Mesenchymal stem cell (in vitro differentiated cells and primary cell): ENCODE data around the gene ASPM.

Source experiments
- DNase-seq: peaks from one replicate; pipeline ENCODE4 v3.0.0-alpha.2; 2013
- H2AFZ ChIP-seq: one replicate; pipeline ENCODE4 v1.6.1; 2013; ENCODE audit warnings: low read depth, mild to moderate bottlenecking, control low read depth, inconsistent platforms, low read length, moderate library complexity
- H2AK5ac ChIP-seq: 2 replicates; pipeline ENCODE4 v1.6.1; 2013; ENCODE audit warnings: low read length, moderate library complexity, mild to moderate bottlenecking, inconsistent platforms; ENCODE audit not compliant: severe bottlenecking
- H2BK120ac ChIP-seq: one replicate; pipeline ENCODE4 v1.6.1; 2013; ENCODE audit warnings: low read depth, mild to moderate bottlenecking, inconsistent platforms, low read length, moderate library complexity
- H2BK12ac ChIP-seq, 2 experiments: one replicate each; pipeline ENCODE4 v1.6.1; 2013; ENCODE audit warnings: inconsistent platforms in 2 of 2, low read length in 2 of 2, mild to moderate bottlenecking in 2 of 2, moderate library complexity in 2 of 2, control low read depth in 1 of 2
- H2BK15ac ChIP-seq: one replicate; pipeline ENCODE4 v1.6.1; 2013; ENCODE audit warnings: mild to moderate bottlenecking, low read depth, inconsistent platforms; ENCODE audit not compliant: poor library complexity, severe bottlenecking
- H2BK5ac ChIP-seq: 2 replicates; pipeline ENCODE4 v1.6.1; 2013; ENCODE audit warnings: low read depth, mild to moderate bottlenecking, low read length, control low read depth, inconsistent platforms; ENCODE audit not compliant: poor library complexity, severe bottlenecking
- H3K14ac ChIP-seq, 2 experiments: one replicate each; pipeline ENCODE4 v1.6.1; 2013; ENCODE audit warnings: inconsistent platforms in 2 of 2, low read length in 2 of 2, control low read depth in 1 of 2, mild to moderate bottlenecking in 1 of 2, moderate library complexity in 1 of 2
- H3K18ac ChIP-seq, 2 experiments: one replicate each; pipeline ENCODE4 v1.6.1; 2013; ENCODE audit warnings: inconsistent platforms in 2 of 2, low read length in 2 of 2, control low read depth in 1 of 2, low read depth in 1 of 2, mild to moderate bottlenecking in 1 of 2
- H3K23ac ChIP-seq, 2 experiments: one replicate each; pipeline ENCODE4 v1.6.1; 2013; ENCODE audit warnings: inconsistent platforms in 2 of 2, low read length in 2 of 2, mild to moderate bottlenecking in 2 of 2, moderate library complexity in 2 of 2, control low read depth in 1 of 2
- H3K27ac ChIP-seq: 2 replicates; pipeline ENCODE4 v1.5.1; 2013; ENCODE audit warnings: mild to moderate bottlenecking, moderate library complexity, low read length, control low read depth, inconsistent platforms; ENCODE audit not compliant: poor library complexity, severe bottlenecking
- H3K27me3 ChIP-seq, 2 experiments: 2 replicates each; pipeline versions ENCODE4 v1.6.1 to v1.7.0; 2013; ENCODE audit warnings: low read length in 2 of 2, mild to moderate bottlenecking in 2 of 2, moderate library complexity in 2 of 2, control low read depth in 1 of 2, inconsistent platforms in 1 of 2; ENCODE audit not compliant: control insufficient read depth in 1 of 2, insufficient read depth in 1 of 2
- H3K36me3 ChIP-seq, 2 experiments: 2 replicates each; pipeline versions ENCODE4 v1.6.1 to v1.7.0; 2013; ENCODE audit warnings: low read length in 2 of 2, control low read depth in 1 of 2, inconsistent platforms in 1 of 2, low read depth in 1 of 2, mild to moderate bottlenecking in 1 of 2; ENCODE audit not compliant: insufficient read depth in 2 of 2, control insufficient read depth in 1 of 2
- H3K4ac ChIP-seq, 2 experiments: one replicate each; pipeline ENCODE4 v1.6.1; 2013; ENCODE audit warnings: inconsistent platforms in 2 of 2, low read length in 2 of 2, mild to moderate bottlenecking in 2 of 2, moderate library complexity in 2 of 2, control low read depth in 1 of 2, low read depth in 1 of 2
- H3K4me1 ChIP-seq: 2 replicates; pipeline ENCODE4 v1.6.1; 2013; ENCODE audit warnings: low read depth, low read length, control low read depth; ENCODE audit not compliant: control insufficient read depth, insufficient read depth
- H3K4me2 ChIP-seq: 2 replicates; pipeline ENCODE4 v1.6.1; 2013; ENCODE audit warnings: low read length, mild to moderate bottlenecking, inconsistent platforms; ENCODE audit not compliant: poor library complexity, severe bottlenecking
- H3K4me3 ChIP-seq, 2 experiments: 2 replicates each; pipeline versions ENCODE4 v1.5.1 to v1.7.0; 2013; ENCODE audit warnings: low read length in 2 of 2, mild to moderate bottlenecking in 2 of 2, control low read depth in 1 of 2, low read depth in 1 of 2; ENCODE audit not compliant: insufficient read depth in 1 of 2
- H3K79me1 ChIP-seq: replicated peaks from 2 replicates; pipeline ENCODE4 v1.6.1; 2013; ENCODE audit warnings: mild to moderate bottlenecking, control low read depth, low read length, inconsistent platforms; ENCODE audit not compliant: poor library complexity, severe bottlenecking
- H3K9ac ChIP-seq: 2 replicates; pipeline ENCODE4 v1.7.0; 2013; ENCODE audit warnings: mild to moderate bottlenecking, low read length, moderate library complexity
- H3K9me3 ChIP-seq: 2 replicates; pipeline ENCODE4 v1.7.0; 2013; ENCODE audit warnings: mild to moderate bottlenecking, low read length; ENCODE audit not compliant: control insufficient read depth
- H4K8ac ChIP-seq: one replicate; pipeline ENCODE4 v1.6.1; 2013; ENCODE audit warnings: inconsistent platforms, mild to moderate bottlenecking, low read length, moderate library complexity
- H4K91ac ChIP-seq: one replicate; pipeline ENCODE4 v1.6.1; 2013; ENCODE audit warnings: mild to moderate bottlenecking, low read length, inconsistent platforms
- WGBS: methylation state at CpG from one replicate; pipeline ENCODE4 v1.1.7; 2013; ENCODE audit warnings: mixed read lengths; 5-methylcytosine and 5-hydroxymethylcytosine counted together

Gene ASPM

DNA sequence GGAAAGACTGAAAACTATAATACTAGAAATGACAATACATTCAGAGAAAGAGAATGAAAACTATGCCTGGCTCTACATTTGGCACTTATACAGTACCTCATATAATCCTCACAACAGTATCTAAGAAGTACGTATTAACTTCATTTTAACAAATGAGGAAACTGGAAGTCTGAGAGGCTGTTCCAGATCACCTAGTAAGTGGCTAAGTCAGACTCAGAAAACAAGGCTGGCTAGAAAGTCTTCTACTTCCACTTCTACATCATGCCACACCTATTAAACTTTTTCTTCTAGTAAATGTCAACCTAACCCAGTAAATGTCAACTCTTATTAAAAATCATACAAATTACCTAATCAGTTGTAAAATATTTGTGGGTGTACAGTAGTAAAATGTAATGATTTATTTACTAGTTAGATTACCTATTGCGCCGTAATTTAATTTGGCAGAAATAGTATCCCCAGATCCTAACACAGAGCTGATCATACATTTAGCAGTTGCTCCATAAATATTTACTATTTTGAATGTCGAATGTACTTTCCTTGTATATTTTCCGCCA is 36.8 kb upstream of the ASPM start:
- no peak for DNase-seq
- Histone ChIP-seq H4K91ac (no peak overlapping the region), H3K4me3 (no peak overlapping the region), H3K4me1 (no peaks in the 10 kb centered on the region), H2AFZ (no peak overlapping the region), H4K8ac (no peak overlapping the region), H3K9me3 (peaks cover 3% of the 10 kb centered on the region), H3K23ac (no peak overlapping the region), H3K14ac (no peak overlapping the region), H3K4ac (no peak overlapping the region), H3K36me3 (peaks cover 6 to 75% of the 10 kb centered on the region in 2 experiments), H2BK15ac (no peak overlapping the region), H3K79me1 (peaks cover 2% of the 10 kb centered on the region), H2BK5ac (no peak overlapping the region), H2AK5ac (no peak overlapping the region), H3K18ac (no peak overlapping the region), H3K4me2 (no peak overlapping the region), H3K9ac (no peak overlapping the region), H3K27ac (no peak overlapping the region), H2BK12ac (no peak overlapping the region), H2BK120ac (no peak overlapping the region), H3K27me3 (no peaks in the 10 kb centered on the region)
- WGBS: 100% methylated on average over 4 of the region's 5 CpGs

DNA sequence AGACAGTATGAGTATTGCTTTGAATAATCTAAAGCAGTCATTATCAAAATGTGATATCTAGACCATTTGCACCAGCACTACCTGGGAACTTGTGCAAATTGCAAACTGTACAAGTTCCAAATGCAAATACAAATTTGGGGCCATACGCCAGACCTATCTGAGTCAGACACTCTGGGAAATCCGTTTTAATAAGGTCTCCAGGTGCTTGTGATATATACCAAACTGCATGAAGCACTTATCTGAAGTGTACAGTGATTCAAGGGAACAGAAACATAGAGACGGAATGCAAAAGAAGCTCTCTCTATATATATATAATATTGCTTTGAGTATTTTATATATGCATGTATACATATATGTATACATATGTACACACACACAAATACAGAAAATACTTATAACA is 36.2 kb upstream of the ASPM start:
- Histone ChIP-seq H3K4ac (no peak overlapping the region), H3K27ac (no peak overlapping the region), H3K23ac (no peak overlapping the region), H4K91ac (no peak overlapping the region), H2AK5ac (no peak overlapping the region), H4K8ac (no peak overlapping the region), H3K27me3 (no peaks in the 10 kb centered on the region), H3K79me1 (peaks cover 2% of the 10 kb centered on the region), H3K4me3 (no peak overlapping the region), H3K4me2 (no peak overlapping the region), H2BK120ac (no peak overlapping the region), H2BK5ac (no peak overlapping the region), H3K14ac (no peak overlapping the region), H3K4me1 (no peaks in the 10 kb centered on the region), H2AFZ (no peak overlapping the region), H3K18ac (no peak overlapping the region), H2BK12ac (no peak overlapping the region), H3K9me3 (peaks cover 3% of the 10 kb centered on the region), H2BK15ac (no peak overlapping the region), H3K36me3 (peaks cover 6 to 74% of the 10 kb centered on the region in 2 experiments), H3K9ac (no peak overlapping the region)
- no peak for DNase-seq
- WGBS: 88% methylated on average over 2 of the region's 3 CpGs

DNA sequence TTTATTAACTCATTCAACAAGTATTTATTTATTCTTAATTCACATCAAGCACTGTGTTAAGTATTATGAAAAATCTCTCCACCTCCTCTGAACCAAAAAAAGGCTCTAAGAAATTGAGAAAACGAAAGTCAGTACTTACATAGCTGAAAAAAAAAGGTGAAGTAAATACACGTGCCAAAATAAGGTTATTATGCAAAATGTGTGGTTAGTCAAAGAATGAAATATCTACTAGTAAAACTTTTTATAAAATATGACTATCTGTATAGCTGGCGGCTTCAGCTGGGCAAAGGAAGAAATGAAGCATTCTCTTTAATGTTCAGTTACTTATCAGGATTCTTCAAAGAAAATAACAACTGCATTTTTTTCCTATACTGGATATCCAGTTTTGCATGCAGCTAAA is 35.5 kb upstream of the ASPM start:
- Histone ChIP-seq H3K23ac (no peak overlapping the region), H4K8ac (no peak overlapping the region), H3K4me2 (no peak overlapping the region), H3K27ac (no peak overlapping the region), H3K36me3 (peaks cover 6 to 74% of the 10 kb centered on the region in 2 experiments), H2BK5ac (no peak overlapping the region), H2AFZ (no peak overlapping the region), H3K18ac (no peak overlapping the region), H3K79me1 (peaks cover 2% of the 10 kb centered on the region), H3K14ac (no peak overlapping the region), H2BK12ac (no peak overlapping the region), H3K4ac (no peak overlapping the region), H3K4me1 (no peaks in the 10 kb centered on the region), H3K27me3 (no peaks in the 10 kb centered on the region), H4K91ac (no peak overlapping the region), H3K9ac (no peak overlapping the region), H2AK5ac (no peak overlapping the region), H2BK15ac (no peak overlapping the region), H3K9me3 (peaks cover 3% of the 10 kb centered on the region), H2BK120ac (no peak overlapping the region), H3K4me3 (no peak overlapping the region)
- 90% methylated on average over 1 of the region's 3 CpGs for WGBS
- DNase-seq: no peak

DNA sequence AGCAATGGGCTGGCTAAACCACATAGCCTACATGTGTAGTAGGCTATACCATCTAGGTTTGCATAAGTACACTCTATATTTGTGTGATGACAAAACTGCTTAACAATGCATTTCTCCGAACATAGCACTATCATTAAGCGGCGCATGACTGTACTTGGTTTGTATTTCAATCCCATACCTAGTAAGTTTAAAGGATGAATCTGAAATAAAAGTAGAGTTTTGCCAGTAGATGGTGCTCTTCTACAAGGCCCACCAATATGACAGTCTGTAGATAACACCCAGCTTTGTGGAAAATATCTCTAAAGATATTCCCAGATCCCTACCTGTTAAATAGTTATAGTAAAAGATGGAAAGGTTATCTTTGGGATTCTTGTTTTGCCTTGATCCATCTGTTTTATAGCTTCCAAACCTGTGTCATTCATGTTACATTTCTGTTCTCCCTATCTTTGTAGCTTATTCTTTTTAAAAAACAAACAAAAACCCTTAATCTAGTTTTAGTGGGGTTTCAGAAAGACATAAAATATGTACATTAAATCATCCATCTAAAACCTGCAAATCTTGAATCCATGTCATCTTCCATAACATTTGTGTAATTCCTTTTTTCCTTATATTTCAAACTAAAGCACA is 33.9 kb upstream of the ASPM start:
- Histone ChIP-seq H3K27ac (no peak overlapping the region), H3K9ac (no peak overlapping the region), H2BK15ac (no peak overlapping the region), H4K91ac (no peak overlapping the region), H2BK120ac (no peak overlapping the region), H2AFZ (no peak overlapping the region), H2BK12ac (no peak overlapping the region), H2AK5ac (no peak overlapping the region), H3K4ac (no peak overlapping the region), H4K8ac (no peak overlapping the region), H3K27me3 (no peaks in the 10 kb centered on the region), H3K23ac (no peak overlapping the region), H2BK5ac (no peak overlapping the region), H3K4me1 (no peaks in the 10 kb centered on the region), H3K4me3 (no peak overlapping the region), H3K18ac (no peak overlapping the region), H3K79me1 (peaks cover 2% of the 10 kb centered on the region), H3K9me3 (no peaks in the 10 kb centered on the region), H3K14ac (no peak overlapping the region), H3K4me2 (no peak overlapping the region), H3K36me3 (peaks cover 3 to 74% of the 10 kb centered on the region in 2 experiments)
- DNase-seq: peak; percentile 66
- WGBS: no CpG with 5 or more reads among the region's 3 CpGs
